K562 (cell line): ENCODE results near the gene TBC1D2. TPM values are rescaled to one million over a fixed set of nuclear protein-coding genes. Genes with fewer than 3 reads are reported as not detected.

Experiments
- ATF2 ChIP-seq: sonication (generic); formaldehyde crosslinking; IDR thresholded peaks from 2 replicates; pipeline ENCODE4 v1.8.1; 2022; ENCODE audit warnings: missing genetic modification reagents
- CHD4 ChIP-seq: fragments of 200-600 bp; sonication (generic); IDR thresholded peaks from 3 replicates; pipeline ENCODE4 v1.6.1; 2012; ENCODE audit warnings: low read depth, mild to moderate bottlenecking, mixed read lengths, low read length, inconsistent platforms; ENCODE audit not compliant: insufficient read depth, insufficient replicate concordance, poor library complexity, severe bottlenecking
- MAX ChIP-seq: sonication (generic); formaldehyde crosslinking; IDR thresholded peaks from 2 replicates; pipeline ENCODE4 v1.9.0; 2022; ENCODE audit warnings: mild to moderate bottlenecking, missing genetic modification reagents
- MEF2D ChIP-seq: conservative IDR thresholded peaks from 2 replicates; pipeline ENCODE4 v1.6.1; 2016; ENCODE audit warnings: low read depth, missing genetic modification characterization, missing compliant biosample characterization
- NR2C2 ChIP-seq, 2 experiments: fragments of 200-800 bp in 1 of 2; sonication (Bioruptor generic) in 1 of 2; sonication (generic) in 1 of 2; formaldehyde crosslinking in 1 of 2; IDR thresholded peaks; 2 replicates each; pipeline versions ENCODE4 v1.6.1 to v1.8.0; 2016 to 2022; ENCODE audit warnings: mild to moderate bottlenecking in 1 of 2, missing compliant biosample characterization in 1 of 2, missing genetic modification characterization in 1 of 2, missing genetic modification reagents in 1 of 2
- POLR2B ChIP-seq: fragments of 450-650 bp; IDR thresholded peaks from 2 replicates; pipeline ENCODE4 v1.6.1; 2018; ENCODE audit warnings: low read depth; ENCODE audit not compliant: partially characterized antibody
- TARDBP ChIP-seq: fragments of 450-650 bp; IDR thresholded peaks from 2 replicates; pipeline ENCODE4 v1.6.1; 2016
- USF2 ChIP-seq: sonication (generic); formaldehyde crosslinking; IDR thresholded peaks from 2 replicates; pipeline ENCODE4 v1.5.0; 2020; ENCODE audit warnings: missing genetic modification reagents
- ZNF24 ChIP-seq: fragments of 450-650 bp; IDR thresholded peaks from 2 replicates; pipeline ENCODE4 v1.6.1; 2016
- polyA plus RNA-seq, 8 experiments: library from polyadenylated mRNA; depleted of rRNA in 4 of 8; stranded (reverse) in 5 of 8; unstranded in 3 of 8; fragments of >200 nt; fragmentation: Nextera tagmentation in 2 of 8; fragmentation: Illumina TruSeq in 1 of 8; extraction: Ambion mirVana in 2 of 8; extraction: Trizol in 1 of 8; gene quantifications; 2 replicates each; pipeline versions ENCODE4 v1.2.1 to v1.2.3, GENCODE V29; 2011 to 2014; ENCODE audit warnings: inconsistent platforms in 1 of 8, missing spikeins in 1 of 8
- total RNA-seq, 7 experiments: library from RNA; depleted of rRNA in 6 of 7; stranded (reverse); fragments of >200 nt in 6 of 7; fragmentation: Illumina TruSeq in 2 of 7; extraction: Trizol in 2 of 7; gene quantifications; 2 replicates each; pipeline versions ENCODE4 v1.2.1 to v1.2.3, GENCODE V29; 2011 to 2021; ENCODE audit warnings: low replicate concordance in 1 of 7

The TBC1D2 gene
- total and polyA plus RNA-seq, 9 of the 15 experiments (the other 6 are each of a cell fraction or from before 2014, with no cell fraction given) = 0.10 to 7.0 (median 2.5) TPM

- no peak for TF ChIP-seq ATF2 (CRISPR knock-in tag)
- TF ChIP-seq USF2 (CRISPR knock-in tag) = peak; percentile 54
- TF ChIP-seq POLR2B = peak; percentile 42
- no peak; the same call in 1 of the 2 replicates for TF ChIP-seq ZNF24
- peak; percentile 95 for TF ChIP-seq MAX (CRISPR knock-in tag)
- no peak for TF ChIP-seq CHD4
- no peak for TF ChIP-seq NR2C2 (CRISPR knock-in tag; IDR thresholded peaks at IDR 0.05)
- TF ChIP-seq NR2C2 (tag; IDR thresholded peaks at IDR 0.05) = peak; percentile 39; the same call in 1 of the 2 replicates
- no peak for TF ChIP-seq MEF2D (tag)
- TF ChIP-seq TARDBP = peak; percentile 66; the same call in 1 of the 2 replicates
- TF ChIP-seq, all 486 proteins: peak for 113
Measured at GRCh38 chr9:98192503-98193335, 62.7 kb downstream of the TBC1D2 start, which contains the start of gene CORO2A (continued).
